Right lobe of liver (tissue), 6 donors: Measurements from ENCODE around the gene SH3GLB1. TPM values are rescaled to one million over a fixed set of nuclear protein-coding genes. Genes with fewer than 3 reads are reported as not detected.
"Not testable (repeated sequence)": the region's sequence is repeated elsewhere in the genome, so short reads cannot be mapped to it uniquely, and the experiment has no call there.

ENCODE experiments used
- ATAC-seq, 4 donors: fragments of 200-7000 bp; cut with Tn5 transposase; one replicate each; pipeline ENCODE4 v1.9.1; 2020; ENCODE audit warnings: mild to moderate bottlenecking in 4 of 4, moderate library complexity in 4 of 4
- DNase-seq, 3 donors: peaks; one replicate each; pipeline ENCODE4 v3.0.0-alpha.2; 2020
- H3K27ac ChIP-seq, 3 donors: fragments of 200-600 bp; one replicate each; pipeline ENCODE4 v1.8.0; 2022
- H3K27me3 ChIP-seq, 2 donors: fragments of 200-600 bp; one replicate each; pipeline ENCODE4 v1.8.0; 2022
- H3K36me3 ChIP-seq, 4 donors: fragments of 200-600 bp; sonication (generic) in 1 of 4; one replicate each; pipeline versions ENCODE4 v1.5.1 to v1.8.0; 2017 to 2022; ENCODE audit warnings: control low read depth in 1 of 4
- H3K4me1 ChIP-seq, 4 donors: fragments of 200-600 bp; sonication (generic) in 1 of 4; one replicate each; pipeline versions ENCODE4 v1.5.1 to v1.8.0; 2017 to 2022; ENCODE audit warnings: control low read depth in 1 of 4
- H3K4me3 ChIP-seq, 3 donors: fragments of 200-600 bp; one replicate each; pipeline ENCODE4 v1.8.0; 2022
- H3K9me3 ChIP-seq, 4 donors: fragments of 200-600 bp; sonication (generic) in 1 of 4; one replicate each; pipeline versions ENCODE4 v1.5.1 to v1.8.0; 2017 to 2022; ENCODE audit warnings: control low read depth in 1 of 4
- POLR2A ChIP-seq: fragments of 450-650 bp; IDR thresholded peaks from one replicate; pipeline ENCODE4 v1.6.1; 2017; ENCODE audit warnings: antibody characterized with exemption, mild to moderate bottlenecking
- WGBS: methylation state at CpG from one replicate; pipeline ENCODE4 v1.1.6; 2018; ENCODE audit warnings: low coverage, low lambda C conversion rate; ENCODE audit not compliant: insufficient coverage; ENCODE audit errors: missing lambda C conversion rate; 5-methylcytosine and 5-hydroxymethylcytosine counted together
- intact Hi-C, 2 donors: fragments of 100-400 bp; cut with DNase I; formaldehyde crosslinking; loops; one replicate each; pipeline versions ENCODE4 v1.11.2 to v1.14.1; 2022
- long read RNA-seq: library from polyadenylated mRNA; unstranded; transcript quantifications from one replicate; pipeline ENCODE4 v2.0.0, GENCODE V29; 2019
- total RNA-seq, 6 experiments: library from RNA; depleted of rRNA in 2 of 6; stranded (reverse); fragments of >200 nt in 2 of 6; fragmentation: NEBNext Ultra II Directional in 3 of 6; extraction: Animal tissue kit (Norgen Biotek cat#: 25700) in 3 of 6; gene quantifications; one replicate each; pipeline versions ENCODE4 v1.1.0 to v1.2.4, GENCODE V29; 2016 to 2023
- TF ChIP-seq, protein P1 (sequence below), 4 donors: fragments of 200-600 bp in 3 of 4; fragments of 450-650 bp in 1 of 4; IDR thresholded peaks; one replicate each; pipeline versions ENCODE4 v1.5.1 to v1.8.0; 2016 to 2022; ENCODE audit warnings: antibody characterized with exemption in 4 of 4, mild to moderate bottlenecking in 2 of 4
- donor health status: DM: no; HTN: yes; CAD: no.
- donor health status: DM: no; HTN: no; CAD: no.
- donor health status: DM: no; HTN: no; CAD: no.
- donor health status: DM: no; HTN: yes; CAD: no.
- donor health status: DM: no; HTN: yes; CAD: no.

SH3GLB1 gene
- 10 to 100 TPM; 23.8 to 47.5 (median 29.1) TPM for total RNA-seq
- long read RNA-seq, full-length matches to known transcripts: 9 of 12 reads
- long read RNA-seq, partial matches to known transcripts: 2 of 12 reads
- long read RNA-seq, other reads (novel, unspliced or antisense): 1 of 12 reads

DNA sequence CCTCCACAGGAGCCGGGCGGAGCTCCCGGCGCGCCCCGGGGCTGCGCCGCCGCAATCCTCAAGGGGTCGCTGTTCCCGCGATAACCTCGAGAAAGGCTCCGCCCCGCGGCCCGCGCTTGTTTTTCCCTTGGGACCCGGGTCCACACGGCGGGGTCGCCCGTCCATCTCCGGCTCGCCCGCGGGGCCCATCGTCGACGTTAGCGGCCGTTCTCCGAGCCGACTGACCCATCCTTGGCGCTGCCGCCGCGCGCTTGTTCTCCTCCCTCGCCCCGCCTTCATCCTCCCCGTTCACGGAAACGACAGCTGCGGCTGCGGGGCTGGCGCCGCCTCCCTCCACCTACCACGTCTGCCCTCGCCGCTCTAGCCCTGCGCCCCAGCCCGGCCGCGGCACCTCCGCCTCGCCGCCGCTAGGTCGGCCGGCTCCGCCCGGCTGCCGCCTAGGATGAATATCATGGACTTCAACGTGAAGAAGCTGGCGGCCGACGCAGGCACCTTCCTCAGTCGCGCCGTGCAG lies at the start of gene SH3GLB1:
Gene SH3GLB1 (plus strand): TSS at position 119 of the 514 bp plus-strand sequence. CDS start 324 bp downstream, at position 443.
- Histone ChIP-seq H3K27ac (peak within 1 kb of the TSS; percentile 97), H3K36me3 (no peaks in the 10 kb centered on the region)
- under 1% methylated on average over 24 of the region's 71 CpGs for WGBS

DNA sequence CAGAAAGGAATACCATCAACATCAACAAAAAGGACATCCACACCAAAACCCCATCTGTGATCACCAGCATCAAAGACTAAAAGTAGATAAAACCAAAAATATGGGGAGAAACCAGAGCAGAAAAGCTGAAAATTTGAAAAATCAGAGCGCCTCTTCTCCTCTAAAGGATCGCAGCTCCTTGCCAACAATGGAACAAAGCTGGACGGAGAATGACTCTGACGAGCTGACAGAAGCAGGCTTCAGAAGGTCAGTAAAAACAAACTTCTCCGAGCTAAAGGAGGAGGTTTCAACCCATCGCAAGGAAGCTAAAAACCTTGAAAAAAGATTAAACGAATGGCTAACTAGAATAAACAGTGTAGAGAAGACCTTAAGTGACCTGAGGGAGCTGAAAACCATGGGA lies 46.0 kb upstream of the SH3GLB1 start:
- H3K9me3 ChIP-seq, H3K27ac ChIP-seq, ATAC-seq, H3K27me3 ChIP-seq, intact Hi-C loops, H3K4me1 ChIP-seq, H3K36me3 ChIP-seq, DNase-seq, H3K4me3 ChIP-seq: not testable (repeated sequence)
- 55% methylated on average over 7 of the region's 7 CpGs for WGBS

More for the DNA sequence above, at the start of gene SH3GLB1:
- TF ChIP-seq, protein P1, sequence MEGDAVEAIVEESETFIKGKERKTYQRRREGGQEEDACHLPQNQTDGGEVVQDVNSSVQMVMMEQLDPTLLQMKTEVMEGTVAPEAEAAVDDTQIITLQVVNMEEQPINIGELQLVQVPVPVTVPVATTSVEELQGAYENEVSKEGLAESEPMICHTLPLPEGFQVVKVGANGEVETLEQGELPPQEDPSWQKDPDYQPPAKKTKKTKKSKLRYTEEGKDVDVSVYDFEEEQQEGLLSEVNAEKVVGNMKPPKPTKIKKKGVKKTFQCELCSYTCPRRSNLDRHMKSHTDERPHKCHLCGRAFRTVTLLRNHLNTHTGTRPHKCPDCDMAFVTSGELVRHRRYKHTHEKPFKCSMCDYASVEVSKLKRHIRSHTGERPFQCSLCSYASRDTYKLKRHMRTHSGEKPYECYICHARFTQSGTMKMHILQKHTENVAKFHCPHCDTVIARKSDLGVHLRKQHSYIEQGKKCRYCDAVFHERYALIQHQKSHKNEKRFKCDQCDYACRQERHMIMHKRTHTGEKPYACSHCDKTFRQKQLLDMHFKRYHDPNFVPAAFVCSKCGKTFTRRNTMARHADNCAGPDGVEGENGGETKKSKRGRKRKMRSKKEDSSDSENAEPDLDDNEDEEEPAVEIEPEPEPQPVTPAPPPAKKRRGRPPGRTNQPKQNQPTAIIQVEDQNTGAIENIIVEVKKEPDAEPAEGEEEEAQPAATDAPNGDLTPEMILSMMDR (IDR thresholded peaks at IDR 0.05): peak; percentile 88 to 95 (median 93)
- TF ChIP-seq POLR2A: peak; percentile 86
- H3K9me3 ChIP-seq: no peaks in the 10 kb centered on the region
- no peaks in the 10 kb centered on the region for H3K27me3 ChIP-seq
- DNase-seq (peak; percentile 92 to 93 (median 93)), ATAC-seq (peak; percentile 90 to 95 (median 92))
- peaks cover 0 to 11% (median 0%) of the 10 kb centered on the region in 4 donors for H3K4me1 ChIP-seq
- intact Hi-C loops: no loop called here
- peak within 1 kb of the TSS; percentile 78 to 89 (median 78) for H3K4me3 ChIP-seq

DNA sequence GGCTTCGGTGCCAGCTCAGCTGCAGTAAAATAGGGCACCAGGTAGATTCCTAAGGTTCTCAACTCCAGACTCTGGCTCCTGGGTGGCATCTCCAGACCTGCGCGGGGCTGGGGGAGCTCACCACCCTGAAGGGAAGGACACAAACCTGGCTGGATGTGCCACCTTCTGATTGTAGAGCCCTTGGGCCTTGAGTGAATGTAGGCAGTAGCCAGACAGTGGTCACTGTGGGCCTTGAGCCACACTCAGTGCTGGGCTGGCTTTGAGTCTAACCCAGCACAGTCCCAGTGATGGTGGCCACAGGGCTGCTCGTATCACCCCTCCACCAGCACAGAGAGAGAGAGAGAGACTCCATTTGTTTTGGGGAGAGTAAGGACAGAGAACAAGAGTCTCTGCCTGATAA lies 38.0 kb upstream of the SH3GLB1 start:
- WGBS: 40% methylated on average over 1 of the region's 4 CpGs
- TF ChIP-seq, protein P1 (IDR thresholded peaks at IDR 0.05): no peak
- no peak for TF ChIP-seq POLR2A
- H3K4me3 ChIP-seq: no peak overlapping the region
- ATAC-seq: peak in 1 of 4 donors; percentile 32
- no peak overlapping the region for H3K27ac ChIP-seq
- intact Hi-C loops: no loop called here
- no peaks in the 10 kb centered on the region for H3K4me1 ChIP-seq
- DNase-seq: no peak
- no peaks in the 10 kb centered on the region for H3K9me3 ChIP-seq
- no peaks in the 10 kb centered on the region for H3K36me3 ChIP-seq
- H3K27me3 ChIP-seq: no peaks in the 10 kb centered on the region

DNA sequence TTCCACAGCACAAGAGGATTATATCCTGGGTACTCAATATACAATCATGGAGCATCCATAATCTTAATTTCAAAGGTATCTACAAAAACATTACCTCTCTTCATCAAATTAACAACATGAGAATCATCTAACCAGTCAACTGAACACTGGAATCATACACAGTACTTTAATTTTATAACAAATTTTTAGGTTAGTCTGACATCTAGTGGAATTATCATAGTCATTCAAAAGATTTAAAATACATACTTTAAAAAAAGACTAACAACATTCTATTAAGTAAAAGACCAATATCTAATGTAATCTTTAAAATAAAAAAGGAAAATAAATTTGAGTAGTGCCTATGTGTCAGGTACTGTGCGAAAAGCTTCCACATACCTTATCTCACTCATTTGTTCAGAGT lies 16.8 kb upstream of the SH3GLB1 start:
- no peaks in the 10 kb centered on the region for H3K36me3 ChIP-seq
- intact Hi-C loops: no loop called here
- no peaks in the 10 kb centered on the region for H3K9me3 ChIP-seq
- H3K27me3 ChIP-seq: no peaks in the 10 kb centered on the region
- ATAC-seq (no peak), DNase-seq (no peak)
- no peak overlapping the region for H3K4me3 ChIP-seq
- H3K4me1 ChIP-seq: no peaks in the 10 kb centered on the region
- H3K27ac ChIP-seq: no peak overlapping the region
- 92% methylated on average over 1 of the region's 1 CpG for WGBS
- TF ChIP-seq POLR2A: no peak
- TF ChIP-seq, protein P1 (IDR thresholded peaks at IDR 0.05): peak in 1 of 4 donors; percentile 4

DNA sequence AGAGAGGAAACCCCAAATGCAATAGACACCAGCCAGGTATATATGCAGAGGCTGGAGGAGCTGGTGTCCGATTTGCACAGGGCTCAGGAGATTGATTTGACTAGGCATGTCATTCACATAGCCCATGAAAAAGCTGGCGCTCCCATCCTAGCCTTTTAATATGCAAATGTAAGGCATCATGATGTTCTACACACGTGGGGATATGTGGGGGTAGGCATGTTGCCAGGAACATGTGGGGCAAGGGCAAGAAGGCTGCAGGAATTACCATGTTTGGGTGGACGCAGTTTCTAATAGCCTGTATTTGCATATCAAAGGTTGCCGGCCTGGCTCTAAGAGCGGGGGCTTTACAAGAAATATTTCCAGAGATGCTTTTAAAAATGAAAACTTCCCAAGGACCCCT lies 11.7 kb upstream of the SH3GLB1 start:
- Histone ChIP-seq H3K27me3 (no peaks in the 10 kb centered on the region), H3K36me3 (no peaks in the 10 kb centered on the region), H3K4me3 (no peak overlapping the region), H3K9me3 (no peaks in the 10 kb centered on the region), H3K27ac (no peak overlapping the region), H3K4me1 (no peaks in the 10 kb centered on the region)
- no peak for DNase-seq
- ATAC-seq: no peak
- intact Hi-C loops: no loop called here
- TF ChIP-seq POLR2A: no peak
- TF ChIP-seq, protein P1 (IDR thresholded peaks at IDR 0.05): no peak
- WGBS: 53% methylated on average over 6 of the region's 6 CpGs
